GM18526 (cell line): ENCODE data around the gene GPLD1.

Experiments used
- POLR2A ChIP-seq: IDR thresholded peaks from 3 replicates; pipeline ENCODE4 v1.6.1; 2011; ENCODE audit not compliant: insufficient read length; ENCODE audit errors: extremely low read depth

The GPLD1 gene

DNA sequence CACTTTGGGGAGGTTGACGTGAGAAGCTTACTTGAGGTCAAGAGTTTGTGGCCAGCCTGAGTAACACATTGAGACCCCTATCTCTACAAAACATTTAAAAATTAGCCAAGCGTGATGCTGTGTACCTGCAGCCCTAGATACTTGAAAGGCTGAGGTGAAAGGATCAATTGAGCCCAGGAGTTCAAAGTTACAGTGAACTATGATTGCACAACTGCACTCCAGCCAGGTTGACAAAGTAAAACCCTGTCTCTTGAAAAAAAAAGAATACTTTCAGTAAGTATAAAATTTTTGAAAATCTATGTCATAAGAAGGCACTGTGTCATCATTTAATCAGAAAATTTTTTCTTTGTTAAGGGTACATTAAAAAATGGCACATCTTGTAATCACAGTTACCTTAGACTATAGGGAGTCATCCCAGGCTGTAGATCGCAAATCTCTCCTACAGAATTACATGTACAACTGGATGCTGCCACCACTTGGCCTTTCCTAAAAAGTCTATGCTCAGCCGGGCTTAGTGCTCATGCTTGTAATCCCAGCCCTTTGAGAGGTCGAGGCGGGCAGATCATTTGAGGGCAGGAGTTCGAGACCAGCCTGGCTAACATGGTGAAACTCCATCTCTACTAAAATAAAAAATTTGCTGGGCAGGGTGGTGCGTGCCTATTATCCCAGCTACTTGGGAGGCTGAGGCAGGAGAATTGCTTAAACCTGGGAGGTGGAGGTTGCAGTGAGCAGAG is 103.7 kb downstream of the GPLD1 start:
- TF ChIP-seq POLR2A, result no peak

DNA sequence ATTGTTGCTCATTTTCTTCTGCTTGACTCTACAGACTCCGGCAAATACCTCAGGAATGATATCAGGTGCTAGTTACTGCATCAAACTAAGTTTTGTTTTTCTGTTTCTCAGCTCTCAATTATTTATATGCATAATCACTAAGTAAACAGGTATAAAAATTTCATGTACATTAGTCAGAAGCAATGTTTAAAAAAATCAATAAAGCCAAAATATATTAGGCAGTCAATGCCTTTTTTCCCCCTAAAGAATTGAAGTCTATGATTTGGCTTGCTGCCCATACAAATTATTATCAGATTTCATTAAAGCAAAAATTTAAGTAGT is 107.2 kb downstream of the GPLD1 start:
- no peak for TF ChIP-seq POLR2A

DNA sequence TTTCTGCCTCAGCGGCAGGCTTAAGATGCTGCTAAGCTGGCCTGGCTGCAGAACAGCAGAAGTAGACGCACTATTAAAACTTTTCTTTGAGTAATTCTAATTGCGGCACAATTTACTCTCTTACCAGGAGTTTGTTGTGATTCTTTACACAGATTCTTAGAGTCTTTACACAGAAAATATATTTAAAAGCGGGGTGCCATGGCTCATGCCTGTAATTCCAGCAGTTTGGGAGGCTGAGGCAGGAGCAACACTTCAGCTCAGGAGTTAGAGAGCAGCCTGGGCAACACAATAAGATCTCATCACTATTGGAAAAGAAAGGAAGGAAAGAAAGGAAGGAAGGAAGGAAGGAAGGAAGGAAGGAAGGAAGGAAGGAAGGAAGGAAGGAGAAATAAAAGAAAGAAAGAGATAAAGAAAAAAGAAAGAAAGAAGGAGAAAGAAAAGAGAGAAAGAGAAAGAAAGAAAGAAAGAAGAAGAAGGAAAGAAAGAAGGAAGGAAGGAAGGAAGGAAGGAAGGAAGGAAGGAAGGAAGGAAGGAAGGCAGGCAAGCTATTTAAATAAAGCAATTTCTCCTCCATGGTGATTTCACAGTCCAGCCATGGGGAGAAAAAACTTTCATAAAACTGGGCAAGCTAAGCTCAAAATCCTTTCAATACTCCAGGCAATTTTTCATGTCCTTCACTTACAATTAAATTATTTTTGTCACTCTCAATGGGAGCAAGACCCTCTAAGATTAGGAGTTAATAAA is 107.7 kb downstream of the GPLD1 start:
- TF ChIP-seq POLR2A, result no peak

DNA sequence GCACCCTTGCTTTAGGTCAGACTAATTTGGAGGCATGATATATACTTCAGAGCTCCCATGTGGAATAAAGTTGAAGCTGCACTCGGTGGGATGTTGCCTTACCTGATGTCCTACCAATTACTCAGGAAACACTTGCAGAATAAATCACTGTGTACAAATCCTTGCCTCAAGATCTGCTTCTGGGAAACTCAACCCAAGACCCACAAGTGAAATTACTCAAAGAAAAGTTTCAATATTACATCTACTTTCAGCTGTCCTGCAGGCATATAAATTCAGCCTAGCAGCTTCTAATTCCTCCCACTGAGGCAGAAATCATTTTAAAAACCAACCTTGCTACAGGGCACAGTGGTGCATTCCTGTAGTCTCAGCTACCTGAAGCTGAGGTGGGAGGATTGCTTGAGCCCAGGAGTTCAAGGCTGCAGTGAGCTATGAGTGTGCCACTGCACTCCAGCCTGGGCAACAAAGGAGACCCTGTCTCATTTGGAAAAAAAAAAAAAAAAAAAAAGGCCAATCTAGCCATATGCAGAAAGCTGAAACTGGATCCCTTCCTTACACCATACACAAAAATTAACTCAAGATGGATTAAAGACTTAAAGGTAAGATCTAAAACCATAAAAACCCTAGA is 110.8 kb downstream of the GPLD1 start:
- no peak for TF ChIP-seq POLR2A
